HG03520 (cell line): ENCODE data around the gene HPS3.
"Not testable (repeated sequence)": the region's sequence is repeated elsewhere in the genome, so short reads cannot be mapped to it uniquely, and the experiment has no call there.

ENCODE experiments used
- ATAC-seq: cut with Tn5 transposase; IDR thresholded peaks from one replicate; pipeline ENCODE4 v1.9.1; 2021; ENCODE audit warnings: mild to moderate bottlenecking, moderate library complexity; ENCODE audit not compliant: unreplicated experiment

HPS3 gene

DNA sequence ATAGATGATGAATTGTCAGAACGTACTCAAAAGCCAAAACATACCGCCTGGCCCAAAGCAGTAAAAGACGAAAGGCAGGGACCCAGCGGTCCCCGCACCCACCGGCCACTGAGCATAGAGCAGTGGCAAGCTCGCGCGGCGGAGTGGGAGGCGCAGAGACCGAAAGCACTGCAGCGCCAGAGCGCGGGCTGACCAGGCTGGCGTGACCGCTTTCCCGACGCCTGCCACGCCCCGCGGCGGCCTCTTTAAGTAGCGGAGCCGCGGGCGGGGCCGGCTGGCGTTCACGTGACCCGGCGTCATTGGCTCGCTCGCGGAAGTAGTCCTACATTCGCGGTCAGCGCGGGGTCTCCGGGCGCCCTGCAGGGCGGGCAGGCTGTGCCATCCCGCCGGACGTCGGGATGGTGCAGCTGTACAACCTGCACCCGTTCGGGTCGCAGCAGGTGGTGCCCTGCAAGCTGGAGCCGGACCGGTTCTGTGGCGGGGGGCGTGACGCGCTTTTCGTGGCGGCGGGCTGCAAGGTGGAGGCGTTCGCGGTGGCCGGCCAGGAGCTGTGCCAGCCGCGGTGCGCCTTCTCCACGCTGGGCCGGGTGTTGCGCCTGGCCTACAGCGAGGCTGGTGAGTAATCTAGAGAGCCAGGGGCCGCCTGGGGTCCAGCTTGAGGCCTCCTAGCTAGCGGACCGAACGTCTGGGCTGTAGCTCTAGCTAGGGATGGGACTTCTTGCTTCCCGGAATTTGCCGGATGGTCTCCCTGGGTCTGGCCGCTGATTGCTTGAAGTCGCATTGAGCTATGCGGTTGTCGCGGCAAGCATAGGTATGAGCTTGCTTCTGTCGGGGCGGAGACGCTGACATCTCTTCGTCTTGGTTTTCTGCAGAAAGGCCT lies at the start of gene HPS3:
Gene HPS3, plus strand, starts transcription at position 313 of the 880 bp plus-strand sequence. Its CDS starts 86 bp downstream, at position 399.
- peak; percentile 93 for ATAC-seq

DNA sequence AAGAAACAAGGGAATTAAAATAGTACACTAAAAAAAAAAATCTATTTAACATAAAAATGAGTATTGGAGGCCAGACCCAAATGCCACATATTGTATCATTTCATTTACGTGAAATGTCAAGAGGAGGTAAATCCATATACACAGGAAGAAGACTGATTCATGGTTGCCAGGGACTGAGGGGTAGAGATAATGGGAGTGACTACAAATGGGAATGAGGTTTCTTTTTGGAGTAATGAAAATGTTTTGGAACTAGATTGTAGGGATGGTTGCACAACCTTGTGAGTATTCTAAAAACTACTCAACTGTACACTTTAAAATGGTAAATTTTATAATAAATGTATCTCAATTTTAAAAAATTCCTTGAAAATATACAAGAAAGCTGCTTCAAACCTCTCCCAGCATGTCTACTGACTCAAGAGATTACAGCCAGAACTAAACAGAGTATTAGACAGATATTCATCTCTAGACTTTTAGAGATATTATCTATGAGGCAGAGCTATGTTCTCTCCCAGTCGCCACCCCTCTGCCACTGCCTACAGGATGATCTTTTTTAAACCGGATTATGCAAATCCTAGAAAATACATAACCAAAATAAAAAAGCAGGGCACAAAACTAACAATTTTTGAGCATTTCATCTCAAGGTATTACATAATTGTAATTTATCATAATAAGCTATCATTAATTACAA lies 49.3 kb upstream of the HPS3 start:
- ATAC-seq: no peak

DNA sequence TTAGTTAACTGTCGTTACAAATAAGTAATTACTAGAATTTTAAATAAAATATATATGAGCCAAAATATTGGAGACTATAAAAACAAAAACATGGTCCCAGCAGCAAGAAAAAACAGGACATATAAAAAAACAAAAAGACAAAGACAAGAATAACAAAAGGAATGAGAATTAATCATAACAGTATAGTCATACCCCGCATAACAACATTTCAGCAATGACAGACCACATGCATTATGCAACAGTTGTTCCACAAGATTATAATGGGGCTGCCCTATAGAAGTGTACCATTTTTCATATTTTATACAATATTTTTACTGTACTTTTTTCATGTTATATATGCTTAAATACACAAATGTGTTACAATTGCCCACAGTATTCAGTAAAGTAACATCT lies 48.7 kb upstream of the HPS3 start:
- no peak for ATAC-seq

GRCh38 chr3:149081772-149082171 lies 47.7 kb upstream of the HPS3 start:
- ATAC-seq: no peak

DNA sequence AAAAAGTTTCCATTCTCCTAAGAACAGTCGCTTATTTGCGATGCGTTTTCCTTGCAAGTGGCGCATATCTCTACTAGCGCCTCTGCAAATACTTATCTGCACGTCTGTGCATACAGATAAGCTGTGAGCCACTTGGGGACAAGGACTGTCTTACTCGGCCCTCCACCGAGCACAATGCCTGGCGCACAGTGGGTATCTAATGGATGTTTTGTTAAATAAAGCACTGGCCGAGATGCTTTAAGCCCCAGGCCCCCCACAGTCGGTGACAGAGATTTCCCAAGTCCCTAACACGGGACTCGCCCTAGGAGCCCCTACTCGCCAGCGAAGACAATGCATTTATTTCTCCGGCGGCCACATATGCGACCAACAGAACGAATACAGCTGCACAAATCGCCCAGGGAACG lies 43.6 kb upstream of the HPS3 start:
- ATAC-seq: peak; percentile 30

GRCh38 chr3:149086232-149086988 lies 43.0 kb upstream of the HPS3 start, which contains the start of gene HLTF:
HLTF (minus strand) TSS chr3:149086533; CDS start chr3:149086336, 197 bp downstream.
- peak; percentile 100 for ATAC-seq

- ATAC-seq: no peak
These were observed 42.2 kb upstream of the HPS3 start for GRCh38 chr3:149087208-149087607.

DNA sequence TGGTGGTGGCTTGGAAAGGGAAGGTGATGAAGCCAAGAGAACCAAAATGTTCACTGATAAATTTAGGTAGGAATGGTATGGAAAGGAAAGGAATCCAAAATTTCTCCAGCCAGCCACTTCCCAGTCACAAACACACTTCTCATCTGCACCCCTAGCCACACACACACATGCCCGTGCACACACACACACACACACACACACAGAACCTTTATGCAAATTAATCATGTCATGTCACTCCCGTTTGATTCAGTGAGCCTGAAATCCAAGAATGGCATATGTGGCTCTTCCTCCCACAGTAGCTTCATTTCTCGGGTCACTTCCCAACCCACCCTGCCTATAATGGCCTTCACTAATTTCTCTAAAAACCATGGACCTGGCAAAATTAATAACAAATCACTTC lies 40.0 kb upstream of the HPS3 start:
- ATAC-seq: no peak

GRCh38 chr3:149090461-149090860 lies 39.0 kb upstream of the HPS3 start:
- ATAC-seq: no peak

DNA sequence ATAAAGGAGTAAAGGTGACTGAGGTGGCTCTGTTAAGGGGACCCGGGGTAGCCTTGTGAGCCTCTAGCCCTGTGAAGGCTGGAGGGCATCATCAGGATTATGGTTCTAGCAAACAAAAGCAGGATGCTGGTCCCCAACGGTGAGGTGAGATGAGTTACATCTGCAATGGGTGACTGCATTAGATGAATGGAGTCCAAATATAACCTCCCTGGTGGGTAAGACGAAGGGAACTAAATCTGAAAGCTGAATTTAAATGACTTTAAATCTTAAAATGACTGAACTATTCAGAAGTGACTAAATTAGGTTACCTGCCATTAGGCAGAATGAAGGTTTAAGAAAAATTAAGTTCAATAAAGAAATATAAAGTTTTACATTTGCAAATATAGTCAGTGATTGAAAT lies 38.5 kb upstream of the HPS3 start:
- no peak for ATAC-seq

DNA sequence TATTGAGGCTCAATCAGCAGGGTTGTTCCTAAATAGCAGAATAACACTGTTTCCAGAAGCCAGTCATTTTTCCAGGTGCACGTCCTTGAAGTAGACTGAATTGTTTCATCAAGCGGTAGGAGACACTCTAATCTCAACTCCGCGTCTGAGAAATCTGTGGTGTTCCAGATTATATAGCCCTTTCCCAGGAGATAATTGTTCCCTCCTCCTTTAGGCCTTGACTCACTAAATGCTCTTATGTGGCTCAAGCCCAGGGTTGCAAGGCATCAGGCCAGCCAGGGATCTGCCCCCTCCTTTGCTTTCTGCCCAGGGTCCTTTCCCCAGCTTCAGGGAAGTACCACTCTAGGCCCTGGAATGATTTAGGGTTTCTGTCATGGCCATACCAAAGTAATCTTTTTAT lies 37.5 kb upstream of the HPS3 start:
- no peak for ATAC-seq

DNA sequence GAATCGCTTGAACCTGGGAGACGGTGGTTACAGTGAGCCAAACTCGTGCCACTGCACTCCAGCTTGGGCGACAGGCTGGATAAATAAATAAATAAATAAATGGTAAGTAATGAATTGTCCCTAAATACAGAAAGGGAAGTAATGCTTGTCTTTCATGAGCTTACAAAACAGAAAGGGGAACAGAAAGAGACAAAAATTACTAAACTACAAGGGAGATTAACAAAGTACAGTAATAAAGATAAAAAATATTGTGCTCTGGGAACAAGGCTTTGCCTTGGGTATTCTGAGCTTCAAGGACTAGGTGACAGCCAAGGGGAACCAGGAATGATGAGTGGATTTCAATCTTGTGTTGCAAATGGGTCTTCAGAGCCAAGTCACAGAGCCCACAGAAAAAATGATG lies 34.0 kb upstream of the HPS3 start:
- peak; percentile 90 for ATAC-seq

DNA sequence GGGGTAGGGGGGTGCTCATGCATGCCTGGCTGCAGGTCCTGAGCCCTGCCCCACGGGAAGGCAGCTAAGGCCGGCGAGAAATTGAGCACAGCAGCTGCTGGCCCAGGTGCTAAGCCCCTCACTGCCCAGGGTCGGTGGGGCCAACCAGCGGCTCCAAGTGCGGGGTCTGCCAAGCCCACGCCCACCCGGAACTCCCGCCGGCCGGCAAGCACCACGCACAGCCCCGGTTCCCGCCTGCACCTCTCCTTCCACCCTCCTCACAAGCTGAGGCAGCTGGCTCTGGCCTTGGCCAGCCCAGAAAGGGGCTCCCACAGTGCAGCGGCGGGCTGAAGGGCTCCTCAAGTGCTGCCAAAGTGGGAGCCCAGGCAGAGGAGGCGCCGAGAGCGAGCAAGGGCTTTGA lies 31.5 kb upstream of the HPS3 start:
- ATAC-seq: not testable (repeated sequence)

DNA sequence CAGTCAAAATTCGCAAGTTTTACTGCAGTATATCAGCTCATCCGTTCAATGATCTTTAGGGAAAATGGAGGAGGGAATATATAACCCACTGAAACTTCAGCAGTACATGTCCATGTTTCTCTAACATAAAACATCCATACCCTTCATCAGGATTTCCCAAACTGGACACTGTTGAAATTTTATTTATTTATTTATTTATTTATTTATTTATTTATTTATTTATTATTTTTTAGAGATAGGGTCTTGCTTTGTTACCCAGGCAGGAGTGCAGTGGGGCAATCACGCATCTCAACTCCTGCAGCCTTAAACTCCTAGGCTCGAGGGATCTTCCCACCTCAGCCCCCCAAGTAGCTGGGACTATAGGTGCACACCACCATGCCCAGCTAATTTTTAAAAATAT lies 28.3 kb upstream of the HPS3 start:
- ATAC-seq: no peak

GRCh38 chr3:149101641-149102040 lies 27.8 kb upstream of the HPS3 start:
- no peak for ATAC-seq

DNA sequence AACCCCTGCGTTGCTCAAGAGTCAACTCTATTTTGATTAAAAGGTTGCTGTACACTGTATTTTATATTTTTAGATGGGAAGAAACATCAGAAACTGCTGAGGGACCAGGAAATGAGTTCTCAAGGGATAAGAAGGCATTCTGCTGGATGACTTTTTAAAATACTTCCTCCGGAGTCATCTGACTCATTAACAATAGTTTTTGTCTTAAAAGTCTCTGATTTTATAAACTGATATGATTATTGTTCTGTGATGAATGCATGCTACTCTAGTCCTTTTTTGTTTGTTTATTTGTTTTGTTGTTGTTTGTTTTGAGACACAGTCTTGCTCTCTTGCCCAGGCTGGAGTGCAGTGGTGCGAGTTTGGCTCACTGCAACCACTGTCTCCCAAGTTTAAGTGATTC lies 25.0 kb upstream of the HPS3 start:
- no peak for ATAC-seq

DNA sequence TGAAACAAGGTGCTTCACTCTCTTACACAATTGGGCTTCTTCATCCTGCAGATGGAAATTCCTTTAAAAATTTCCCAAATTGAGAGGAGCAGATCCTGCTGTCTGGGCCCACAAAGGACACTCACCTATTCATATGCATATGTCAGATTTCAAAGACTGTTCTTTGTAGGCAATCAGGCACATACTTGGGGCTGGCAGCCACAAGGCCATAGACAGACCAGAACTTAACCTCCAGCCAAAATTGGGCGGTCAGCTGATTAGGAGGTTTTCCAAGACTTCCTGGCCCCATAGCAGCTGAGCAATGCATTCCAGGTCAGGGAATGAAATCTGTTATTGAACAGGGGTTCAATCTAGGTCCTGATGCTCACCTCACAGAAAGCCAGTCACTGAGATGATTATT lies 15.0 kb upstream of the HPS3 start:
- no peak for ATAC-seq

GRCh38 chr3:149115114-149115513 lies 14.3 kb upstream of the HPS3 start:
- no peak for ATAC-seq

DNA sequence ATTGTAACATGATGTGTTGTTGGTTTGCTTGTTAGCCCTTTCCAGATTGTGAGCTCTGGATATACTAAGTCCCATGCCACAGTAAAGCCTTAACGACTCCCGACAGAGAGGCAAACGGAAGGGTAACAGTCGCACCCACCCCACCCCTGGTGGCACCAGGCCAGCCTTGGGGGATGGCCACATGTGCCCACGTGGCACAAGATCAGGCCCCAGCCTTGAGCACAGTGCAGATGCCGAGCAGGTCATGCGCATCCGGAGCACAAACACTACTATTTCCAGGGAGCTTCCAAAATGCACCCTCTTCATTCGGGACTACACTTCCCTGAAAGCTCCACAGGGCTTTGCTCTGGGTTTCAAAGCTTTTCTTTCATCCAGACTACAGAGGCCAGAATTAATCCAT lies 10.7 kb upstream of the HPS3 start:
- ATAC-seq: no peak

DNA sequence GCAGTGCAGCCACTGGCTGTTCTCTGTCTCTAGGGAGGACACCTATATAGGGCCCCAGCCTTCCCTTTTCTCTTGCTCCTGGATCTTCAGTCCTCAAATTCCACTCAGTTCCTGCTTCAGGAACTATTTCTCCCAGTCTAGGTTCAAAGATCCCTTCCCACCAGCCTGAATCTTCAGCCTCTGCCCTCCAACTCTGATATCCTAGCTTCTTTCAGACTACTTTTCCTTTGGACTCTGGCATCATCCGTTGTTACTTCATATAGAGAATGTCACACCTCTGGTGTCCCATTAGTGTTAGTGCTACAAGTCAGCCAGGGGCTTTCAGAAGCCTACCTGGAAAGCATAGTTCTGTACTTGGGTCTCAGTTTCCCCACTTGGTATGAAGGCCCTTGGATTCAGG lies 10.0 kb upstream of the HPS3 start:
- ATAC-seq: no peak
